Kidney (tissue), 14 donors: ENCODE data around the gene SLC13A5. TPM values are rescaled to one million over a fixed set of nuclear protein-coding genes. Genes with fewer than 3 reads are reported as not detected.

ENCODE experiments used
- DNase-seq, 5 donors: peaks; one replicate each; pipeline ENCODE4 v3.0.0-alpha.2; 2013 to 2020
- FAIRE-seq: peaks from 2 replicates; lab custom pipeline; 2012; peaks lifted over from hg19 to GRCh38; lab: Jason Lieb, UNC
- H3K27ac ChIP-seq, 2 donors: one replicate each; pipeline ENCODE4 v1.7.0; 2013; ENCODE audit warnings: low read depth in 2 of 2, low read length in 2 of 2, inconsistent platforms in 1 of 2
- H3K27me3 ChIP-seq: one replicate; pipeline ENCODE4 v1.7.1; 2013; ENCODE audit warnings: low read length, inconsistent platforms; ENCODE audit not compliant: control insufficient read depth, insufficient read depth
- H3K36me3 ChIP-seq, 3 donors: one replicate each; pipeline versions ENCODE4 v1.7.0 to v1.7.1; 2013; ENCODE audit warnings: low read length in 3 of 3, control low read depth in 1 of 3, inconsistent platforms in 1 of 3; ENCODE audit not compliant: insufficient read depth in 3 of 3, control insufficient read depth in 2 of 3
- H3K4me1 ChIP-seq, 3 donors: one replicate each; pipeline versions ENCODE4 v1.7.0 to v1.7.1; 2013; ENCODE audit warnings: low read length in 3 of 3, inconsistent platforms in 1 of 3, low read depth in 1 of 3; ENCODE audit not compliant: control insufficient read depth in 2 of 3, insufficient read depth in 2 of 3
- H3K4me3 ChIP-seq, 3 donors: one replicate each; pipeline versions ENCODE4 v1.7.0 to v1.8.1; 2013; ENCODE audit warnings: low read length in 3 of 3, control low read depth in 1 of 3, inconsistent platforms in 1 of 3
- H3K9ac ChIP-seq, 3 donors: one replicate each; pipeline versions ENCODE4 v1.7.0 to v1.7.1; 2013; ENCODE audit warnings: low read length in 3 of 3, control low read depth in 1 of 3, inconsistent platforms in 1 of 3
- H3K9me3 ChIP-seq, 3 donors: one replicate each; pipeline versions ENCODE4 v1.7.0 to v1.7.1; 2013; ENCODE audit warnings: low read length in 3 of 3, control low read depth in 1 of 3, inconsistent platforms in 1 of 3; ENCODE audit not compliant: control insufficient read depth in 2 of 3, insufficient read depth in 1 of 3
- intact Hi-C: fragments of 100-400 bp; cut with DNase I; formaldehyde crosslinking; loops from one replicate; pipeline ENCODE4 v1.11.1; 2022
- polyA plus RNA-seq: library from polyadenylated mRNA; stranded (reverse); fragments of 350-450 nt; fragmentation: Illumina TruSeq; extraction: RNeasy Lipid Tissue Mini Kit (QIAGEN cat#74804); gene quantifications from one replicate; pipeline ENCODE4 v1.2.3, GENCODE V29; 2014; ENCODE audit warnings: low read depth, low replicate concordance; ENCODE audit not compliant: insufficient read depth
- total RNA-seq: library from RNA; stranded (reverse); fragmentation: NEBNext Ultra II Directional; extraction: Animal tissue kit (Norgen Biotek cat#: 25700); gene quantifications from one replicate; pipeline ENCODE4 v1.2.1, GENCODE V29; 2021
- TF ChIP-seq, protein P1 (sequence below): IDR thresholded peaks from 3 replicates; pipeline ENCODE4 v1.5.1; 2012; ENCODE audit warnings: mild to moderate bottlenecking, moderate library complexity, borderline replicate concordance; ENCODE audit not compliant: insufficient read depth; ENCODE audit errors: extremely low read depth
- donor health status: control.
- donor health status: control.
- donor health status: control.
- donor health status: control.
- donor health status: control.
- donor health status: DM: yes; HTN: yes; CAD: no.
- donor health status: Normal renal cell carcinoma (clear cell type).

Gene SLC13A5
- total and polyA plus RNA-seq, 2 donors from 2014 or later, result not detected

DNA sequence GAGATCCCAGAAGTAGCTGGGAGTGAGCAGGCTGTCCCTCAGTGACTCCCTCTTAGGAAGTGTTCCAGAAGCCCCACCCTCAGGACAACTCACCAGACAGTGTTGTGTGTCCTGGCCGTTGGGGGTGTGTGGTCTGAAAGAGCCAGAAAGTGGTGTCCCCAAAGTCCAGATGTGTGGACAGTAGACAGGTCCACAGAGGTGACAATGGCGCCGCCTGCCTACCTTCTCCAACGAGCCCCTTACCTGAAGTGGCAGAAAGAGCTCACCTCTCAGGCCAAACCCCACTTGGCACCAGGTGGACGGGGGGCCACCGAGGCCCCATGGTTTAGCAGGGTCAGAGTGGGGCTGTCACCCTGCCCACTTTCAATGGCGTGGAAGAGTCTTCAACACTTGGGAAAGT lies 41.7 kb downstream of the SLC13A5 start:
- Histone ChIP-seq H3K27ac (no peak overlapping the region), H3K4me3 (no peak overlapping the region), H3K36me3 (no peaks in the 10 kb centered on the region), H3K9ac (no peak overlapping the region), H3K4me1 (no peaks in the 10 kb centered on the region), H3K27me3 (no peaks in the 10 kb centered on the region), H3K9me3 (no peaks in the 10 kb centered on the region)
- TF ChIP-seq, protein P1, sequence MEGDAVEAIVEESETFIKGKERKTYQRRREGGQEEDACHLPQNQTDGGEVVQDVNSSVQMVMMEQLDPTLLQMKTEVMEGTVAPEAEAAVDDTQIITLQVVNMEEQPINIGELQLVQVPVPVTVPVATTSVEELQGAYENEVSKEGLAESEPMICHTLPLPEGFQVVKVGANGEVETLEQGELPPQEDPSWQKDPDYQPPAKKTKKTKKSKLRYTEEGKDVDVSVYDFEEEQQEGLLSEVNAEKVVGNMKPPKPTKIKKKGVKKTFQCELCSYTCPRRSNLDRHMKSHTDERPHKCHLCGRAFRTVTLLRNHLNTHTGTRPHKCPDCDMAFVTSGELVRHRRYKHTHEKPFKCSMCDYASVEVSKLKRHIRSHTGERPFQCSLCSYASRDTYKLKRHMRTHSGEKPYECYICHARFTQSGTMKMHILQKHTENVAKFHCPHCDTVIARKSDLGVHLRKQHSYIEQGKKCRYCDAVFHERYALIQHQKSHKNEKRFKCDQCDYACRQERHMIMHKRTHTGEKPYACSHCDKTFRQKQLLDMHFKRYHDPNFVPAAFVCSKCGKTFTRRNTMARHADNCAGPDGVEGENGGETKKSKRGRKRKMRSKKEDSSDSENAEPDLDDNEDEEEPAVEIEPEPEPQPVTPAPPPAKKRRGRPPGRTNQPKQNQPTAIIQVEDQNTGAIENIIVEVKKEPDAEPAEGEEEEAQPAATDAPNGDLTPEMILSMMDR, result no peak
- no peak for DNase-seq
- FAIRE-seq, result no peak
- intact Hi-C loops, result loop anchor here (10.0 kb wide), 2 partner anchors 153 to 333 kb away; no protein-coding TSS in a partner anchor

DNA sequence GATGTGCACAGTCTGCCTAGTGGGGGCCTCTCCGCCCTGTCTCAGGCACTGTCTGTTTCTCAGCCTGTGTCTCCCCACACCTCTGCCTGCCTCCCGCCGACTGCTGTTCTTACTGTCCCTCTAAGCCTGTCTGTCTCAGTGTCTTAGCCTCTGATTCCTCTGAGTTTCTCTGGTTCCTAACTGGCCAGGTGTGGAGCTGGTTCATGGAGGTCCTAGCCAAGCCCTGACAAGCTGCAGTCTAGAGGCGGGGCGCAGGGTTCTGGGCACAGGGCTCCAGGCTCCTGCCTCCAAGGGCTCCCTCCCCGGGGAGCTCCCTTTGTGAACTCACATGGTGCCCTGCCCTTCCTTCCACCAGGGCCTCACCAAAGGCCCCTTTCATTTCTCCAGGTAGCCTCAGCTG lies 42.2 kb downstream of the SLC13A5 start:
- Histone ChIP-seq H3K36me3 (no peaks in the 10 kb centered on the region), H3K27me3 (no peaks in the 10 kb centered on the region), H3K27ac (no peak overlapping the region), H3K4me1 (no peaks in the 10 kb centered on the region), H3K4me3 (no peak overlapping the region), H3K9me3 (no peaks in the 10 kb centered on the region), H3K9ac (no peak overlapping the region)
- TF ChIP-seq, protein P1, result no peak
- intact Hi-C loops, result loop anchor here (10.0 kb wide), 2 partner anchors 154 to 334 kb away; no protein-coding TSS in a partner anchor
- DNase-seq (no peak), FAIRE-seq (no peak)

DNA sequence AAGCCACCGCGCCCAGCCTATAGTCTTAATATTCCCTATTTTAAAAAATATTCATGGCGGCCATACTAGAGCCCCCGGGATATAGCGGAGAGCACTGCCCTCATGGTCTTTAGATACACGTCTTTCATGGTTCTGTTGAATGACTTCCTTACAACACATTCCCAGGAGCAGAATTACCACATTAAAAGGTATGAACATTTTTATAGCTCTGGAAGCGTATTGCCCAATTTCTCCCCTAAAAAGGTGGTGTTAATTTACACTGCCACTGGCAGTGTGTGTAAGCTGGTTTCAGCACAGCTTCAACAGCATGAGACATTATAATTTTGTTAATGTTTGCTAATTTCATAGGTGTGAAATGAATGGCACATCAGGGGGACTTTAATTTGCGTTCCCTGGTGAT lies 42.6 kb downstream of the SLC13A5 start:
- intact Hi-C loops, result loop anchor here (10.0 kb wide), 2 partner anchors 154 to 334 kb away; no protein-coding TSS in a partner anchor
- no peaks in the 10 kb centered on the region for H3K27me3 ChIP-seq
- no peak overlapping the region for H3K9ac ChIP-seq
- no peak overlapping the region for H3K4me3 ChIP-seq
- H3K4me1 ChIP-seq, result no peaks in the 10 kb centered on the region
- no peaks in the 10 kb centered on the region for H3K9me3 ChIP-seq
- no peaks in the 10 kb centered on the region for H3K36me3 ChIP-seq
- DNase-seq, result no peak
- FAIRE-seq, result no peak
- H3K27ac ChIP-seq, result no peak overlapping the region
- TF ChIP-seq, protein P1, result no peak
